ENCODE data around the gene ARHGEF10L.

ARHGEF10L gene

DNA sequence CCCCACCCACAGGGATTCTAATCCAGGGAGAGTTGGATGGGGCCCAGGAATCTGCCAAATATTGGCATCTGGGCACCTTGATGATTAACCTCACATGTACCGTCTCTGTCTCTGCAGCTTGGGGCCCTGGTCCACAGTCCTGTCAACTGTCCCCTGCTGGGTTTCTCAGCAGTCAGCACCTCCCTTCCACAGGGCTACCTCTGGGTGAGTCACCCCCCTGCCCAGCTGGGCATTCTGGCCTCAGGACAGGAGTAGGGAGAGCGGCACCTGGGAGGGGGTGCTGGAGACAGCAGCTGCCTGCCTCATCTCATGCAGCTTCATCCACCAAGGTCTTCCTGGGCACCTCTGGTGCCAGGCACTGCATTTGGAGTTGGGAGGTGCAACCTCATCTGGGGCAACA, 115.0 kb downstream of the ARHGEF10L start:
- no peak for FAIRE-seq
- no peak for DNase-seq (ENCODE audit: low spot score)

DNA sequence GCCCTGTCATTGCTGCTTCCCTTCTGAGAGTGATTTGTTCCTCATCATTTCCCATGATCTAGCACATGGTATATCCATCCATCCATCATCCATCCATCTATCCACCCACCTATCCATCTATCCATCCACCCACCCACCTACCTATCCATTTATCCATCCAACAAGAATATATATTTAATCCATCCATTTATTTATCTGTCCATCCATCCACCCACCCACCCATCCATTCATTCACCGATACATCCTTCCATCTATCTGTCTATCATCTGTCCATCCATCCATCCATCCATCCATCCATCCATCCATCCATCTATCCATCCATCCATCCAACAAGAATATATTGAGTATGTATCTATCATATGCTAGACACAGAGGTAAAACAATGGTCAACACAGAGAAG, 115.7 kb downstream of the ARHGEF10L start:
- no peak for DNase-seq (ENCODE audit: low spot score)
- FAIRE-seq: no peak

GRCh38 chr1:17655922-17656321, 116.4 kb downstream of the ARHGEF10L start:
- DNase-seq (ENCODE audit: low spot score) (no peak), FAIRE-seq (no peak)

DNA sequence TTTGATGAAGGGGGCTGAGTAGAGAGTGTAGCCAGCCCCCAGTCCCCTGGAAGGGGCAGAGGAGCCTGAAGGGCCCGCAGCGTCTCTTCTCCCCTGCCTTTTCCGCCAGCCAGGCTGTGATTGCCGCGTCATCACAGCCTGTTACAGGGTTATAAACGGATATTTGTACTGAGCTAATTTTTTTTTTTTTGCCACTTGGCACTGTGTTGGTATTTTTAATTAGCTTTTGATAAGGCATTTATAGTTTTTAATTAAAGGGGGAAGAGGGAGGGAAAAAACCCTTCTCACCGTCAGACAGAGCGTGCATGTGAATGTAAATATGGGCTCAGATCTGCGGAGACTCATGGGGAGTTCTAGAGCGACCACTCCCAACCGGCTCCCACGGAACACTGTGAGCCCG, 117.9 kb downstream of the ARHGEF10L start:
- FAIRE-seq (no peak), DNase-seq (ENCODE audit: low spot score) (no peak)

DNA sequence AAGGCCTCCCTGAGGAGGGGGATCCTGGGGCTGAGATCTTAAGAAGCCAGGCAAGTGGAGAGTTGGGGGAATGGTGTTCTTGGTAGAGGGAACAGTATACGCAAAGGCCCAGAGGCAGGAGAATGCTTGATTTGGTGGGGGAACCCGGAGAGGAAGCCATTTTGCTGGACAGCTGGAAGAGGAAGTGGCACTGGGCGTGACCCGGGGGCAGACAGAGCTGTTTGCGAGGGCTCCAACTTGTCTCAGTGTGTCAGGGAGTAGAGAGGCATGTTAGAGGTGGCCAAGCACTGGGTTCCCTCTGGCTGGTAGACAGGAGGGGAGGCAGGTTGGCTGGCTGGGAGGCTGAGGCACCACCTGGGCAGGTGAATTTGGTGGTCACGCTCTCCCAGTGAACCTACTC, 119.3 kb downstream of the ARHGEF10L start:
- DNase-seq (ENCODE audit: low spot score): no peak
- FAIRE-seq: no peak

DNA sequence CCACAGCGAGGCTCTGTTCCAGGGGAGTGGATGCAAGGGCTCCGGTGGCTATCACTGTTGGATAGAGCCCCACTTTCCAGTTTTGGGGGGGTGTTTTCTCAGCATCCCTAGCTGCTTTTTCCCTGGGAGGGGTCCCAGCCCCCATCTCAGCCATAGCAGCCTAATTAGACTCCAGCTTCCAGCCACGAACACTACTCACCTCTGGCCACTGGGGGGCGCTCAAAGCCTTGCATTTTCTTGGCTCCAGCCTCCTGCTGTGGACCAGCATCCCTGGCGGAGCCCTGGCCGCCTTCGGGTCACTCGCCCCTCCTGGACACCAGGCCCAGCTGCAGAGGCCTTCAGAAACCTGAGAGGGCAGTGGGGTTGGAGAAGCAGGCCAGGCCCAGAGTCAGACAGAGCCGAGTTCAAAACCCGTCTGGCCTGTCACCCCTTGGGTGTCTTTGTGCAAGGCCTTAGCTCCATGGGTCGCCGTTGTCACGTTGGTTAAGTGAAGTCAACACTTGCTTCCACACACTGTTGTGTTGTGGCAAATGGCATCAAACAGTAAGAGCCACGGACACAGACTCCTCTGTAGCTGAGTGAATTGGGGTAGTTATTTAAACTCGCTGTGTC, 122.2 kb downstream of the ARHGEF10L start:
- no peak for FAIRE-seq
- peak; percentile 77 for DNase-seq (ENCODE audit: low spot score)

GRCh38 chr1:17662296-17662695, 122.8 kb downstream of the ARHGEF10L start:
- DNase-seq (ENCODE audit: low spot score) (no peak), FAIRE-seq (no peak)

DNA sequence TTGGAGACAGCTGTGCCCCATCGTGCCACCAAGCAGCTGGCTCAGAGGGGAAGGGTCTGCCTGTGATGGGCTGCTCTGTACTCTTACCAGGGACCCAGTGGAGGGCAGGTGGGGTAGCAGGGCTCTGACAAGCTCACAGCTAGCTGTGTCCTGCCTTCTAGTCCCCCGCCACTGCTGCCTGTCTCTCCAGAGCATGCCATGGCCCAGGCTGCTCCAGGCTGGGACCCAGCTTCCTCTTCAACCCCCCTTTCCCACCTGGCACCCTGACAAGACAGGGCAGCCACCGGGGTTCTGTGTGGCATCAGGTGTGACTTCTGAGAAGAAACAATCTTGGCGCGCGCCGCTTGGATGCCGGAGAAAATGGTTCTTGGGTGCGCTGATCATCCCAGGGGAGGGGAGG, 123.3 kb downstream of the ARHGEF10L start:
- FAIRE-seq (no peak), DNase-seq (ENCODE audit: low spot score) (no peak)

- FAIRE-seq: no peak
- DNase-seq (ENCODE audit: low spot score): no peak
Measured at GRCh38 chr1:17663646-17664045, 124.1 kb downstream of the ARHGEF10L start.

GRCh38 chr1:17664322-17664721, 124.8 kb downstream of the ARHGEF10L start:
- no peak for DNase-seq (ENCODE audit: low spot score)
- no peak for FAIRE-seq

- DNase-seq (ENCODE audit: low spot score): no peak
- FAIRE-seq: no peak
Measured at GRCh38 chr1:17665054-17665453, 125.6 kb downstream of the ARHGEF10L start.

- no peak for DNase-seq (ENCODE audit: low spot score)
- FAIRE-seq: no peak
Measured at GRCh38 chr1:17665950-17666720, 126.6 kb downstream of the ARHGEF10L start.

- DNase-seq (ENCODE audit: low spot score): no peak
- no peak for FAIRE-seq
Measured at GRCh38 chr1:17667641-17668040, 128.1 kb downstream of the ARHGEF10L start.

GRCh38 chr1:17668195-17668594, 128.7 kb downstream of the ARHGEF10L start:
- DNase-seq (ENCODE audit: low spot score) (no peak), FAIRE-seq (no peak)

DNA sequence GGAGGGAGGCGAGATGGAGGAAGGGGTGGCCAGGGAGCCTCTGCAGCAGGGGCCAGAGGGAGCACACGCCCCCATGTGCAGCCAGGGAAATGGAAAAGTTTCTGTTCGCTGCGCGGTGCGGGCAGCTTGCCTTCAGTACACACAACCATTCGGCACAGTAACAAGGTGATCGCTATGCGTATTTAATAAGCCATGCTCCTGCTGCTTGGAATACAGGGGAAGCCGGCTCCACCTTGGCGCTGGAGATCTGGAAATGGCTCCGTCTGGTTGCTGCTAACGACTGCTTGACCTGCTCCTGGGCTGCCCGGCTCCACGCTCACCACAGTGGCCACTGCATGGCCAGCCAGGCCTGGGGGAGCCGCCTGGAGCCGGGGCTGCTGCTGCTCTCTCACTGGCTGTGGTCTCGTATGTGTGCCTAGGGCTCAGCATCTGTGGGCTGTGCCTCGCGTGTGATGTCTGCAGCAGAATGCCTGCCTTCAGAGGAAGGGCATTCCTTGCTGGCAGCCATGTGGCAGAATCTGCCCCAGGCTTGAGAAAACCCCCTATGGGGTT, 129.2 kb downstream of the ARHGEF10L start:
- DNase-seq (ENCODE audit: low spot score) (no peak), FAIRE-seq (no peak)

GRCh38 chr1:17669305-17669704, 129.8 kb downstream of the ARHGEF10L start:
- FAIRE-seq: no peak
- DNase-seq (ENCODE audit: low spot score): no peak

GRCh38 chr1:17669866-17670451, 130.5 kb downstream of the ARHGEF10L start:
- DNase-seq (ENCODE audit: low spot score) (no peak), FAIRE-seq (no peak)

DNA sequence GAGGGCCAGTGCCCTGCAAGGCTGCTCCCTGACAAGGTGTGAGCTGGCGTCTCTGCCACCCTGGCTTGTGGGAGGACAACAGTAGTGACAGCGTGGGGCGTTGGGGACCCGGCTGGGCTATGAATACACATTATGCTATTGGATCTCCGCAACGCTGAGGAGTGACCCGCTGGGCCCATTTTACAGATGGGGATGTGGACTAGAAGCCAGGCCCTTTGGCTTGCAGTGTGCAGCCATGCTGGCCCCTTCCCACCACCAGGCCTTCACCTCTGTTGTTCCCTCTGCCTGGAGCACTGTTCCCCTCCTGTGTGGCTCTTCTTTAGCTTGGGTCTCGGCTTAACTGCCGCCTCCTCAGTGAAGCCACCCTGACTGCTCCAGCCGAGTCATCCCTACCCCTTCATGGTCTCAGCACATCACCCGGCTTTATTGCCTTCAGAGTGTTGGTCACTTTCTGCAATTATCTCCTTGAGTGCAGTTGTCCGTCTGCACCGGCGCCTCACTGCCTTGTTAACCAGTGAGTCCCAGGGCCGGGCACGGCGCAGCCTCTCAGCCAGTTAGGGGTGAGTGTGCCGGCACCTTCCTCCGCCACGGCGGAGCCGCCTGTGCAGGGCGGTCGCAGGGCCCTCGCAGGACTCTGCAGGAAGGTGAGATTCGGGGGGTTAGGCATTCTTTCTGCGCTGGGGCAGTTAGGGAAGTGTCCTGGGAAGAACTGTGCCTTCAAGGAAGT, 131.3 kb downstream of the ARHGEF10L start:
- no peak for FAIRE-seq
- no peak for DNase-seq (ENCODE audit: low spot score)

- no peak for FAIRE-seq
- DNase-seq (ENCODE audit: low spot score): no peak
Measured at GRCh38 chr1:17671314-17671705, 131.8 kb downstream of the ARHGEF10L start.

- DNase-seq (ENCODE audit: low spot score) (no peak), FAIRE-seq (no peak)
Measured at GRCh38 chr1:17671741-17672140, 132.2 kb downstream of the ARHGEF10L start.

- DNase-seq (ENCODE audit: low spot score) (no peak), FAIRE-seq (no peak)
Measured at GRCh38 chr1:17672226-17672625, 132.7 kb downstream of the ARHGEF10L start.

Measured in urothelium cell line (cell line).